Natural killer cell (primary cell): ENCODE measurements around the gene MPZL3. TPM values are rescaled to one million over a fixed set of nuclear protein-coding genes. Genes with fewer than 3 reads are reported as not detected.
A peak's percentile ranks its signal among the peaks of the same experiment; 100 is the strongest.

Source experiments
- ATAC-seq, 3 donors: fragments of 150-1000 bp in 2 of 3; fragments of 200-7000 bp in 1 of 3; cut with Tn5 transposase; 1 replicate in 1 of 3; 2 replicates in 2 of 3; pipeline ENCODE4 v1.10.0; 2021; ENCODE audit warnings: mild to moderate bottlenecking in 2 of 3, moderate library complexity in 2 of 3
- DNase-seq, 2 donors: peaks; one replicate each; pipeline versions ENCODE4 v3.0.0 to v3.0.0-alpha.2; 2013 to 2021; ENCODE audit warnings: mixed read lengths in 1 of 2
- H3K27ac ChIP-seq: one replicate; pipeline ENCODE4 v1.5.1; 2013; ENCODE audit warnings: mild to moderate bottlenecking, low read length
- H3K27me3 ChIP-seq: one replicate; pipeline ENCODE4 v1.6.1; 2013; ENCODE audit warnings: low read length; ENCODE audit not compliant: control insufficient read depth, insufficient read depth
- H3K36me3 ChIP-seq: one replicate; pipeline ENCODE4 v1.6.1; 2013; ENCODE audit warnings: low read length; ENCODE audit not compliant: control insufficient read depth, insufficient read depth
- H3K4me1 ChIP-seq: one replicate; pipeline ENCODE4 v1.6.1; 2013; ENCODE audit warnings: low read length; ENCODE audit not compliant: control insufficient read depth, insufficient read depth
- H3K4me3 ChIP-seq: one replicate; pipeline ENCODE4 v1.5.1; 2013; ENCODE audit warnings: low read length
- H3K9me3 ChIP-seq: one replicate; pipeline ENCODE4 v1.6.1; 2013; ENCODE audit warnings: low read length; ENCODE audit not compliant: control insufficient read depth, insufficient read depth
- H3K27ac Mint-ChIP-seq, 2 donors: one replicate each; pipeline ENCODE4 v1.8.0; 2022; ENCODE audit warnings: mild to moderate bottlenecking in 2 of 2, mixed read lengths in 2 of 2, moderate library complexity in 1 of 2
- H3K27me3 Mint-ChIP-seq, 2 donors: one replicate each; pipeline ENCODE4 v1.8.0; 2022; ENCODE audit warnings: low read depth in 2 of 2, mixed read lengths in 2 of 2
- H3K36me3 Mint-ChIP-seq: one replicate; pipeline ENCODE4 v1.8.0; 2022; ENCODE audit warnings: mixed read lengths
- H3K4me1 Mint-ChIP-seq, 2 donors: one replicate each; pipeline ENCODE4 v1.8.0; 2022; ENCODE audit warnings: mixed read lengths in 2 of 2
- H3K4me3 Mint-ChIP-seq: one replicate; pipeline ENCODE4 v1.8.0; 2022; ENCODE audit warnings: mild to moderate bottlenecking, moderate library complexity, mixed read lengths
- H3K9me3 Mint-ChIP-seq, 2 donors: one replicate each; pipeline ENCODE4 v1.8.0; 2022; ENCODE audit warnings: mixed read lengths in 2 of 2
- WGBS: methylation state at CpG from one replicate; pipeline ENCODE4 v1.1.7; 2013; ENCODE audit warnings: missing lambda C conversion rate; ENCODE audit not compliant: insufficient coverage; 5-methylcytosine and 5-hydroxymethylcytosine counted together
- intact Hi-C: fragments of 100-400 bp; cut with micrococcal nuclease; formaldehyde crosslinking; loops from one replicate; pipeline ENCODE4 v1.14.2; 2022
- total RNA-seq, 4 donors: library from RNA; stranded (reverse); fragments of 120-200 nt in 1 of 4; gene quantifications; one replicate each; pipeline versions ENCODE4 v1.2.3 to v1.2.4, GENCODE V29; 2013 to 2022
- TF ChIP-seq, protein P1 (sequence below): fragments of 200-600 bp; IDR thresholded peaks from one replicate; pipeline ENCODE4 v1.8.0; 2022; ENCODE audit warnings: antibody characterized with exemption

Gene MPZL3
- total RNA-seq, 3 donors from 2014 or later (not counting 1 experiment from before 2014, with no cell fraction given): 6.3 to 7.5 (median 6.7) TPM

DNA sequence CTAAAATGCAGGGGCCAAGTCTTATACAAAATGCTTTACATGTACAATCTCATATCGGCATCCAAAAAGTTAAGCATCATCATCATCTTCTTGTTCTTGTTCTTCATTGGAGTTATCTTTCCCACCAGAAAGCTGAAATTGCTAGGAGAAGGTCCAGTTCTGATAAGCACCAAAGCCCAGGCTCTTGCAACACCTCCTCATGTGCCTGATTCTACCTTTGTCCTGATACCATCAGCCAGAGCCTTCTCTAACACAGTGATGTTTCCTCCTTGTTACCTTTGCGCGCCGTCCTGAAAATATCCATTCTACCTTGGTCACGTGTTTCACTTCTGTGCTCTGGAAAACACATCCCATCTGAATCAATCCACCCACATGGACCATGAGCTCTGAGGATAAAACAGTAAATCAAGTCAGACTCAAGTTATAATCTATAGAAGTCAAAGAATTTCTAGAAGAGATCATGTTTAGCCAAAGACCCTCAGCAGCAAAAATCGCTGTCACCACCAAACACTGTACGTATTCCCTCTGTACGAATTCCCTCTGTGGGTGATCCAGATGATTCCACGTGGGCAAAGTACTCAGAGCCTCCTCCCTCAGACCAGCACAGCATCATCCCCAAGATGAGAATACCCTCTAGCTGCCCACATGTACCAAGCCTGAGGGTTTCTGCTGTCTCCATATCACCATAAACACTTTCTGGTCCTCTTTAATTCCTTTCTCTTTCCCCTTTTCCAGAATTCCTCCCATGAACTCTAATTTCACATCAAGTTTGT, 46.4 kb downstream of the MPZL3 start:
- H3K4me3 Mint-ChIP-seq: peak overlapping the region; percentile 29
- no peak for ATAC-seq
- H3K4me1 Mint-ChIP-seq: peaks cover 18 to 26% of the 10 kb centered on the region in 2 donors
- H3K27me3 ChIP-seq: no peaks in the 10 kb centered on the region
- intact Hi-C loops: no loop called here
- H3K27ac ChIP-seq: no peak overlapping the region
- no peak overlapping the region for H3K4me3 ChIP-seq
- 97% methylated on average over 9 of the region's 9 CpGs for WGBS
- peaks cover 0 to 2% of the 10 kb centered on the region in 2 donors for H3K27me3 Mint-ChIP-seq
- H3K36me3 Mint-ChIP-seq: no peaks in the 10 kb centered on the region
- TF ChIP-seq, protein P1, sequence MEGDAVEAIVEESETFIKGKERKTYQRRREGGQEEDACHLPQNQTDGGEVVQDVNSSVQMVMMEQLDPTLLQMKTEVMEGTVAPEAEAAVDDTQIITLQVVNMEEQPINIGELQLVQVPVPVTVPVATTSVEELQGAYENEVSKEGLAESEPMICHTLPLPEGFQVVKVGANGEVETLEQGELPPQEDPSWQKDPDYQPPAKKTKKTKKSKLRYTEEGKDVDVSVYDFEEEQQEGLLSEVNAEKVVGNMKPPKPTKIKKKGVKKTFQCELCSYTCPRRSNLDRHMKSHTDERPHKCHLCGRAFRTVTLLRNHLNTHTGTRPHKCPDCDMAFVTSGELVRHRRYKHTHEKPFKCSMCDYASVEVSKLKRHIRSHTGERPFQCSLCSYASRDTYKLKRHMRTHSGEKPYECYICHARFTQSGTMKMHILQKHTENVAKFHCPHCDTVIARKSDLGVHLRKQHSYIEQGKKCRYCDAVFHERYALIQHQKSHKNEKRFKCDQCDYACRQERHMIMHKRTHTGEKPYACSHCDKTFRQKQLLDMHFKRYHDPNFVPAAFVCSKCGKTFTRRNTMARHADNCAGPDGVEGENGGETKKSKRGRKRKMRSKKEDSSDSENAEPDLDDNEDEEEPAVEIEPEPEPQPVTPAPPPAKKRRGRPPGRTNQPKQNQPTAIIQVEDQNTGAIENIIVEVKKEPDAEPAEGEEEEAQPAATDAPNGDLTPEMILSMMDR: no peak
- peak overlapping the region; percentile 5 to 74 for H3K27ac Mint-ChIP-seq
- H3K36me3 ChIP-seq: peaks cover 4% of the 10 kb centered on the region
- no peaks in the 10 kb centered on the region for H3K9me3 Mint-ChIP-seq
- peaks cover 37% of the 10 kb centered on the region for H3K4me1 ChIP-seq
- no peaks in the 10 kb centered on the region for H3K9me3 ChIP-seq
- DNase-seq: no peak

DNA sequence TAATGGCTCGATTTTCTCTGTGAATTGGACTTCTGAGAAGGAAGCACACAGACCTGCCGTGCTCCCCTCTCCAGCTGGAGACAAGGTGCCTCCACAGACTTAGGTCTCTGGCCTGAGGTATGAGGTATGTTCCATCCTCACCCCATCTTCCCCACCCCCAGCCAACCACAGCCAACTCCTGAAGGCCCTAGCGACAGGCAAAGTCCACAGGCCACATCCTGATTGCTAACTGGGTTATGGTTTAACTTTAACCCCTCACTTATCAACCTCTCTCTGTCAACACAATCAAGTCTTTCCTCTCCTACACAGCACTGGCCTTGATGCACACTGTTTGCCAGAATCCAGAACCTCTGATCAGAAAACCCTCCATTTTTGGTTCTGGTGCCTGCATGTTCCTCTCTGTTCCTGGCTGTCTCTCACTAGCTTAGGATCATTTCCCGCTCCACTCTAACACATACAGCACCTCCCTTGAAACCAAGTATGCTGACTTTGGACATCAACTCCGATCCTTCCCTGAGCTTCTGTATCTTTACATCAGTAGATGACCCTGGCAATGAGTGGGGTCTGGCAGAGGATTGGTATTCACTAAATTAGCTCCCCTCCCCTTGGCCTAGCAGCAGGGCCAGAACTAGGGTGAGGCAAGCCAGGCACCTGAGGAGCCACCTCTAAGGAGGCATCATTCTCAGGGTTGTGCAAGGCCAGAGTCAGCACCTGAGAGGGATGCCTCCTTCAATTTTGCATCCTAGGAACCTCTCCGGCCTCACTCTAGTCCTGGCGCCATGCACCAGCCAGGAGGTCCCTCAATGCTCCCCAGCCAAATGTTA, 49.4 kb downstream of the MPZL3 start:
- H3K27ac ChIP-seq: peak overlapping the region; percentile 37
- 65% methylated on average over 7 of the region's 7 CpGs for WGBS
- no peaks in the 10 kb centered on the region for H3K36me3 ChIP-seq
- Mint-ChIP-seq H3K27ac (no peak overlapping the region), H3K9me3 (no peaks in the 10 kb centered on the region), H3K36me3 (no peaks in the 10 kb centered on the region), H3K27me3 (no peaks in the 10 kb centered on the region), H3K4me1 (peaks cover 23 to 32% of the 10 kb centered on the region in 2 donors), H3K4me3 (no peak overlapping the region)
- no peak overlapping the region for H3K4me3 ChIP-seq
- TF ChIP-seq, protein P1: no peak
- H3K4me1 ChIP-seq: peaks cover 48% of the 10 kb centered on the region
- H3K9me3 ChIP-seq: no peaks in the 10 kb centered on the region
- DNase-seq: peak; percentile 33 to 70
- ATAC-seq: peak; percentile 58 to 72 (median 64)
- intact Hi-C loops: loop anchor here (1.0 to 5.0 kb wide), 2 partner anchors 39 to 150 kb away; no protein-coding TSS in a partner anchor
- no peaks in the 10 kb centered on the region for H3K27me3 ChIP-seq

DNA sequence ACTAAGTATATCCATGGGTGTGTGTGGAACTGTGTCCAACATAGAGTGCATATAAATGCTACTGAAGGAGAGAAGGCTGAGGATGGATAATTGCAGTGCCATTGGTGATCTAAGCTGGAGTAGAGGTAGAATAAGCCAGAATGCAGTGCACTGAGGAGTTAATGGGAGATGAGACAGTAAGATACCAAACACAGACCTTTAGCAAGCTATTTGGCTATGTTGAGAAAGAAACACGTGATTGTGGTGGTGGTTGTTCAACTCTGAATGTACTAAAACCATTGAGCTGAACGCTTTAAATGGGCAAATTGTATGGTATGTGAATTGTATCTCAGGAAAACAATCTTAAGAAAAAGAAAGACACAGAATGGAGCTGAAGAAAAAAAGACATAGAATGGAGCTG, 50.2 kb downstream of the MPZL3 start:
- H3K36me3 ChIP-seq: no peaks in the 10 kb centered on the region
- H3K27me3 ChIP-seq: no peaks in the 10 kb centered on the region
- H3K9me3 ChIP-seq: no peaks in the 10 kb centered on the region
- Mint-ChIP-seq H3K4me3 (no peak overlapping the region), H3K27ac (no peak overlapping the region), H3K27me3 (no peaks in the 10 kb centered on the region), H3K9me3 (no peaks in the 10 kb centered on the region), H3K36me3 (no peaks in the 10 kb centered on the region), H3K4me1 (peaks cover 20 to 27% of the 10 kb centered on the region in 2 donors)
- 25% methylated on average over 2 of the region's 2 CpGs for whole genome bisulfite sequencing
- DNase-seq (peak in 1 of 2 donors; percentile 35), ATAC-seq (peak in 2 of 3 donors; percentile 31 to 33)
- peaks cover 48% of the 10 kb centered on the region for H3K4me1 ChIP-seq
- H3K4me3 ChIP-seq: no peak overlapping the region
- TF ChIP-seq, protein P1: no peak
- H3K27ac ChIP-seq: peak overlapping the region; percentile 37
- intact Hi-C loops: loop anchor here (1.0 to 5.0 kb wide), 2 partner anchors 40 to 151 kb away; no protein-coding TSS in a partner anchor
